DND-41 (cell line): ENCODE data around the gene NRG3.

Experiments used
- ATAC-seq: fragments of 200-7000 bp; cut with Tn5 transposase; 3 replicates; pipeline ENCODE4 v1.9.1; 2021; ENCODE audit warnings: low read depth; ENCODE audit not compliant: insufficient read depth
- DNase-seq: peaks from one replicate; pipeline ENCODE4 v3.0.0-alpha.2; 2020
- H2AFZ ChIP-seq: 2 replicates; pipeline ENCODE4 v1.6.0; 2012; ENCODE audit warnings: low read depth, low read length
- H3K27ac ChIP-seq: 2 replicates; pipeline ENCODE4 v1.5.1; 2012; ENCODE audit warnings: low read length, inconsistent platforms
- H3K27me3 ChIP-seq: fragments of 200-600 bp; sonication (generic); 2 replicates; pipeline ENCODE4 v1.6.0; 2012; ENCODE audit warnings: low read length, mild to moderate bottlenecking, inconsistent platforms; ENCODE audit not compliant: insufficient read depth, poor library complexity
- H3K36me3 ChIP-seq: 2 replicates; pipeline ENCODE4 v1.5.1; 2012; ENCODE audit warnings: low read length, inconsistent platforms; ENCODE audit not compliant: insufficient read depth
- H3K4me1 ChIP-seq: 2 replicates; pipeline ENCODE4 v1.5.1; 2012; ENCODE audit warnings: mild to moderate bottlenecking, low read length; ENCODE audit not compliant: insufficient read depth
- H3K4me2 ChIP-seq: 2 replicates; pipeline ENCODE4 v1.6.0; 2012; ENCODE audit warnings: mild to moderate bottlenecking, moderate library complexity, low read length, inconsistent platforms; ENCODE audit not compliant: insufficient read depth
- H3K4me3 ChIP-seq, 2 experiments: fragments of 200-600 bp in 1 of 2; shearing (Covaris generic) in 1 of 2; 2 replicates each; pipeline ENCODE4 v1.5.1; 2012 to 2016; ENCODE audit warnings: inconsistent platforms in 2 of 2, low read length in 2 of 2, mild to moderate bottlenecking in 2 of 2, low read depth in 1 of 2, moderate library complexity in 1 of 2
- H3K79me2 ChIP-seq: 2 replicates; pipeline ENCODE4 v1.6.0; 2012; ENCODE audit warnings: low read length, inconsistent platforms; ENCODE audit not compliant: insufficient read depth
- H3K9ac ChIP-seq: 2 replicates; pipeline ENCODE4 v1.6.0; 2012; ENCODE audit warnings: low read depth, mild to moderate bottlenecking, inconsistent platforms, low read length, moderate library complexity
- H3K9me3 ChIP-seq: 2 replicates; pipeline ENCODE4 v1.5.1; 2012; ENCODE audit warnings: low read length, moderate library complexity, mild to moderate bottlenecking, inconsistent platforms; ENCODE audit not compliant: insufficient read depth, severe bottlenecking
- H4K20me1 ChIP-seq: 2 replicates; pipeline ENCODE4 v1.6.0; 2012; ENCODE audit warnings: low read length; ENCODE audit not compliant: insufficient read depth
- EZH2 ChIP-seq: IDR thresholded peaks from 3 replicates; pipeline ENCODE4 v1.6.1; 2012; ENCODE audit warnings: borderline replicate concordance, low read depth, mild to moderate bottlenecking, moderate library complexity, low read length, inconsistent platforms; ENCODE audit not compliant: severe bottlenecking
- TF ChIP-seq, protein P1 (sequence below): IDR thresholded peaks from 2 replicates; pipeline ENCODE4 v1.5.1; 2012; ENCODE audit warnings: borderline replicate concordance, low read length, moderate library complexity, mild to moderate bottlenecking; ENCODE audit not compliant: poor library complexity, severe bottlenecking; ENCODE audit errors: extremely low read depth

The NRG3 gene

GRCh38 chr10:82943142-82943541, 1068.1 kb downstream of the NRG3 start:
- ATAC-seq: no peak
- H3K9me3 ChIP-seq: no peaks in the 10 kb centered on the region
- H3K36me3 ChIP-seq: no peaks in the 10 kb centered on the region
- no peaks in the 10 kb centered on the region for H4K20me1 ChIP-seq
- no peak overlapping the region for H2AFZ ChIP-seq
- H3K4me3 ChIP-seq: no peak overlapping the region
- H3K4me2 ChIP-seq: no peak overlapping the region
- no peak overlapping the region for H3K27ac ChIP-seq
- H3K27me3 ChIP-seq: no peaks in the 10 kb centered on the region
- no peaks in the 10 kb centered on the region for H3K79me2 ChIP-seq
- TF ChIP-seq, protein P1, sequence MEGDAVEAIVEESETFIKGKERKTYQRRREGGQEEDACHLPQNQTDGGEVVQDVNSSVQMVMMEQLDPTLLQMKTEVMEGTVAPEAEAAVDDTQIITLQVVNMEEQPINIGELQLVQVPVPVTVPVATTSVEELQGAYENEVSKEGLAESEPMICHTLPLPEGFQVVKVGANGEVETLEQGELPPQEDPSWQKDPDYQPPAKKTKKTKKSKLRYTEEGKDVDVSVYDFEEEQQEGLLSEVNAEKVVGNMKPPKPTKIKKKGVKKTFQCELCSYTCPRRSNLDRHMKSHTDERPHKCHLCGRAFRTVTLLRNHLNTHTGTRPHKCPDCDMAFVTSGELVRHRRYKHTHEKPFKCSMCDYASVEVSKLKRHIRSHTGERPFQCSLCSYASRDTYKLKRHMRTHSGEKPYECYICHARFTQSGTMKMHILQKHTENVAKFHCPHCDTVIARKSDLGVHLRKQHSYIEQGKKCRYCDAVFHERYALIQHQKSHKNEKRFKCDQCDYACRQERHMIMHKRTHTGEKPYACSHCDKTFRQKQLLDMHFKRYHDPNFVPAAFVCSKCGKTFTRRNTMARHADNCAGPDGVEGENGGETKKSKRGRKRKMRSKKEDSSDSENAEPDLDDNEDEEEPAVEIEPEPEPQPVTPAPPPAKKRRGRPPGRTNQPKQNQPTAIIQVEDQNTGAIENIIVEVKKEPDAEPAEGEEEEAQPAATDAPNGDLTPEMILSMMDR: no peak
- no peak for TF ChIP-seq EZH2
- H3K9ac ChIP-seq: no peak overlapping the region
- no peak for DNase-seq
- H3K4me1 ChIP-seq: peaks cover 6% of the 10 kb centered on the region; the same call in 1 of the 2 replicates

GRCh38 chr10:82949816-82950575, 1075.0 kb downstream of the NRG3 start:
- Histone ChIP-seq H3K27me3 (no peaks in the 10 kb centered on the region), H3K4me3 (no peak overlapping the region), H3K9me3 (no peaks in the 10 kb centered on the region), H3K9ac (no peak overlapping the region), H4K20me1 (no peaks in the 10 kb centered on the region), H2AFZ (no peak overlapping the region), H3K36me3 (no peaks in the 10 kb centered on the region), H3K79me2 (no peaks in the 10 kb centered on the region), H3K27ac (no peak overlapping the region), H3K4me2 (no peak overlapping the region), H3K4me1 (no peaks in the 10 kb centered on the region)
- ATAC-seq (no peak), DNase-seq (no peak)
- TF ChIP-seq, protein P1: no peak
- TF ChIP-seq EZH2: no peak

GRCh38 chr10:82953331-82953730, 1078.3 kb downstream of the NRG3 start:
- H3K4me3 ChIP-seq: no peak overlapping the region
- ATAC-seq: no peak

More at GRCh38 chr10:82953331-82953730, 1078.3 kb downstream of the NRG3 start:
- Histone ChIP-seq H3K27ac (no peak overlapping the region), H3K4me1 (no peaks in the 10 kb centered on the region), H4K20me1 (no peaks in the 10 kb centered on the region), H3K4me2 (no peak overlapping the region), H3K9ac (no peak overlapping the region), H3K36me3 (no peaks in the 10 kb centered on the region), H3K9me3 (no peaks in the 10 kb centered on the region), H2AFZ (no peak overlapping the region), H3K27me3 (no peaks in the 10 kb centered on the region), H3K79me2 (no peaks in the 10 kb centered on the region)
- no peak for DNase-seq
- no peak for TF ChIP-seq EZH2
- TF ChIP-seq, protein P1: no peak
